Measurements from ENCODE around the gene ZNF318.

DNA sequence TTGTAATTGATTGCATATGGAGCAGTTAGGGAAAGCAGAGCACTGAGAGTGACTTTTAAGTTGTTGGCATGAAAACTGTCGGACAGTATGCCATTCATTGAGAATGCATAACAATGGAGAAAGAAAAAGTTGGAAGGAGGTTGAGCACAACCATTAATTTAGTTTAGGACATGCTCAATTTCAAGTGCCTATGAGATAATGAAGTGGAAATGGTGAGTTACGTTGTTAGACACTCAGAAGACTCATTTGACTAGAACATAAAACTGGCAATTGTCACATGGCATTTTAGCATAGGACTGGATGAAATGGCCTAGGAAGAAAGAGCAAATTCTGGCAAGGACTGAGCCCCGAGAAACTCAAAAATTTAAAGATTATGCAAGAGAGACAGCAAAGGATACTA, 22.0 kb downstream of the ZNF318 start:
- TF ChIP-seq POLR2A (IDR thresholded peaks at IDR 0.05; ENCODE audit: low read depth, low read length) (no peak), POLR2AphosphoS5 (IDR thresholded peaks at IDR 0.05; ENCODE audit: low read depth, low read length) (no peak), PAX5 (IDR thresholded peaks at IDR 0.05; ENCODE audit: insufficient read depth, low read length, severe bottlenecking) (no peak), TAF1 (IDR thresholded peaks at IDR 0.05; ENCODE audit: low read depth, low read length) (no peak), POU2F2 (IDR thresholded peaks at IDR 0.05; ENCODE audit: low read depth, low read length) (no peak)
